NOMO-1 treated with DMSO at 0.1 percent for 48 hours (cell line): ENCODE data around the gene OR4E2.
"Not testable (repeated sequence)": the region's sequence is repeated elsewhere in the genome, so short reads cannot be mapped to it uniquely, and the experiment has no call there.

Experiments used
- DNase-seq: peaks from one replicate; lab custom pipeline; 2025; ENCODE audit not compliant: unreplicated experiment; lab: John Stamatoyannopoulos, UW

Gene OR4E2

GRCh38 chr14:21653331-21653885 lies at the start of gene OR4E2:
Gene OR4E2, plus strand, starts transcription at chr14:21653835. Its CDS starts 11,248 bp downstream, at chr14:21665083.
- DNase-seq: no peak

- no peak for DNase-seq
Observed at GRCh38 chr14:21612324-21612723, 41.3 kb upstream of the OR4E2 start.

- DNase-seq: no peak
Observed at GRCh38 chr14:21614240-21614639, 39.4 kb upstream of the OR4E2 start.

- DNase-seq: no peak
Observed at GRCh38 chr14:21617614-21618013, 36.0 kb upstream of the OR4E2 start.

- DNase-seq: no peak
Observed at GRCh38 chr14:21626491-21627230, 27.0 kb upstream of the OR4E2 start.

GRCh38 chr14:21630503-21630902 lies 23.1 kb upstream of the OR4E2 start:
- DNase-seq: not testable (repeated sequence)

- DNase-seq: no peak
Observed at GRCh38 chr14:21631084-21631483, 22.6 kb upstream of the OR4E2 start.

GRCh38 chr14:21634840-21635239 lies 18.8 kb upstream of the OR4E2 start, which contains the start of gene OR10G2:
Gene OR10G2, minus strand, starts transcription at chr14:21634940. Its CDS starts 98 bp downstream, at chr14:21634842.
- no peak for DNase-seq

GRCh38 chr14:21642683-21643082 lies 11.0 kb upstream of the OR4E2 start:
- no peak for DNase-seq

GRCh38 chr14:21643407-21643806 lies 10.2 kb upstream of the OR4E2 start:
- DNase-seq: no peak

GRCh38 chr14:21647380-21647779 lies 6.3 kb upstream of the OR4E2 start:
- DNase-seq: no peak

- DNase-seq: no peak
Observed at GRCh38 chr14:21652209-21652808, 1.3 kb upstream of the OR4E2 start.

GRCh38 chr14:21654215-21654614 lies 580 bp downstream of the OR4E2 start:
- DNase-seq: no peak

GRCh38 chr14:21656980-21657379 lies 3.3 kb downstream of the OR4E2 start:
- no peak for DNase-seq

- DNase-seq: no peak
Observed at GRCh38 chr14:21668377-21668776, 14.7 kb downstream of the OR4E2 start.

- DNase-seq: no peak
Observed at GRCh38 chr14:21669284-21669683, 15.6 kb downstream of the OR4E2 start.

GRCh38 chr14:21671371-21671770 lies 17.7 kb downstream of the OR4E2 start:
- DNase-seq: no peak

GRCh38 chr14:21672116-21672515 lies 18.5 kb downstream of the OR4E2 start:
- DNase-seq: peak; percentile 10

- DNase-seq: no peak
Observed at GRCh38 chr14:21673718-21674117, 20.1 kb downstream of the OR4E2 start, which contains the start of gene OR4E1. Gene OR4E1, minus strand, starts transcription at chr14:21673818. Its CDS starts 2,883 bp downstream, at chr14:21670935.

- DNase-seq: no peak
Observed at GRCh38 chr14:21675566-21675965, 21.9 kb downstream of the OR4E2 start.

- DNase-seq: no peak
Observed at GRCh38 chr14:21680072-21680471, 26.4 kb downstream of the OR4E2 start.

GRCh38 chr14:21686468-21686867 lies 32.8 kb downstream of the OR4E2 start:
- no peak for DNase-seq
